Measurements from ENCODE around the gene GPR183. TPM values are rescaled to one million over a fixed set of nuclear protein-coding genes. Genes with fewer than 3 reads are reported as not detected.
A peak's percentile ranks its signal among the peaks of the same experiment; 100 is the strongest.

GPR183 gene
- total RNA-seq, 1 experiment from 2014 or later, result 0.15 TPM

DNA sequence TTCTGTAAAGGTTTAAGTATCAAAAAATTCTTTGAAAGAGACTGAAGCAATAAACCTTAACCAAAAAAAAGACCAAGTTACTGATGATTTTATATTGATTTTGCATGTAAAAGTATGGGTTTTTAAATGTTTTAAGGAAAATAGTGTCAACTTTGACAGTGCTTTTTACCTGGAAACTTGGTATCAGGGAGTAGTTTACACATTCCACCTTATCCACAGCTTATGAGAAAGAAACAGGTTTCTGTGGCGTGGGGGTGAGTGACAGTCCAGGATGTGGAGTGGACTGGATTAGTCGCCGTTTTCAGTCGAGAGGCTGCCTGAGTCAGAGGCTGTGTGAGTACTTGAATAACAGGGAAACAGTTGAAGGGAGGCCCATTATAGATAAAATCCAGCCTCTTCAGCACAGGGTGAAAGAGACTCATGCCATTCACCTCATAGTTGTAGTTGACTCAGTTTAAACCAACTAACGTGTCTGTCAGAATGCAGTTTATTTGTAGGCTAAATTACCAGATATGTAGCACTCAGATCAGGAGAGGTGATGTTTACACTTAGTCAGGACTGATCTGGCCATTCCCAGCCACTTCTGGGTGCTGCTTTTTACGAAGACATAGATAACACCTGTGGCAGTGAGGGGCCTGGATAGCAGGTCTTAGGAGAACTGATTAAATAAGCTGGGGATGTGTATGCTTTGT lies 595 bp upstream of the GPR183 start:
- Histone ChIP-seq H3K27ac (ENCODE audit: low read length) (no peak overlapping the region), H3K4me3 (ENCODE audit: low read depth in 2 of 2, low read length in 2 of 2) (no peak overlapping the region), H3K27me3 (ENCODE audit: control insufficient read depth, insufficient read depth, low read length) (no peaks in the 10 kb centered on the region), H3K4me1 (ENCODE audit: control insufficient read depth, insufficient read depth, low read length) (no peaks in the 10 kb centered on the region), H3K9me3 (ENCODE audit: control insufficient read depth, insufficient read depth, low read depth, low read length) (no peaks in the 10 kb centered on the region), H3K36me3 (ENCODE audit: control insufficient read depth, insufficient read depth, low read length) (no peaks in the 10 kb centered on the region)
- CTCF ChIA-PET, result no interaction called here
- ATAC-seq (no peak), DNase-seq (ENCODE audit: low read depth, low spot score) (peak; percentile 10)
- intact Hi-C loops (cut with micrococcal nuclease; ENCODE audit: unreplicated experiment) (no loop called here), in situ Hi-C loops (cut with HindIII; ENCODE audit: low pct_unique_long_range_greater_than_20kb, low sequenced_read_pairs) (no loop called here)
- POLR2A ChIA-PET, result no interaction called here
- TF ChIP-seq POLR2AphosphoS5 (IDR thresholded peaks at IDR 0.05; ENCODE audit: low read depth, low read length) (no peak), SIN3A (IDR thresholded peaks at IDR 0.05; ENCODE audit: borderline replicate concordance, insufficient read depth, low read depth, low read length) (no peak), TCF7L2 (IDR thresholded peaks at IDR 0.05; ENCODE audit: low read depth, low read length) (no peak)
- TF ChIP-seq, protein P1, sequence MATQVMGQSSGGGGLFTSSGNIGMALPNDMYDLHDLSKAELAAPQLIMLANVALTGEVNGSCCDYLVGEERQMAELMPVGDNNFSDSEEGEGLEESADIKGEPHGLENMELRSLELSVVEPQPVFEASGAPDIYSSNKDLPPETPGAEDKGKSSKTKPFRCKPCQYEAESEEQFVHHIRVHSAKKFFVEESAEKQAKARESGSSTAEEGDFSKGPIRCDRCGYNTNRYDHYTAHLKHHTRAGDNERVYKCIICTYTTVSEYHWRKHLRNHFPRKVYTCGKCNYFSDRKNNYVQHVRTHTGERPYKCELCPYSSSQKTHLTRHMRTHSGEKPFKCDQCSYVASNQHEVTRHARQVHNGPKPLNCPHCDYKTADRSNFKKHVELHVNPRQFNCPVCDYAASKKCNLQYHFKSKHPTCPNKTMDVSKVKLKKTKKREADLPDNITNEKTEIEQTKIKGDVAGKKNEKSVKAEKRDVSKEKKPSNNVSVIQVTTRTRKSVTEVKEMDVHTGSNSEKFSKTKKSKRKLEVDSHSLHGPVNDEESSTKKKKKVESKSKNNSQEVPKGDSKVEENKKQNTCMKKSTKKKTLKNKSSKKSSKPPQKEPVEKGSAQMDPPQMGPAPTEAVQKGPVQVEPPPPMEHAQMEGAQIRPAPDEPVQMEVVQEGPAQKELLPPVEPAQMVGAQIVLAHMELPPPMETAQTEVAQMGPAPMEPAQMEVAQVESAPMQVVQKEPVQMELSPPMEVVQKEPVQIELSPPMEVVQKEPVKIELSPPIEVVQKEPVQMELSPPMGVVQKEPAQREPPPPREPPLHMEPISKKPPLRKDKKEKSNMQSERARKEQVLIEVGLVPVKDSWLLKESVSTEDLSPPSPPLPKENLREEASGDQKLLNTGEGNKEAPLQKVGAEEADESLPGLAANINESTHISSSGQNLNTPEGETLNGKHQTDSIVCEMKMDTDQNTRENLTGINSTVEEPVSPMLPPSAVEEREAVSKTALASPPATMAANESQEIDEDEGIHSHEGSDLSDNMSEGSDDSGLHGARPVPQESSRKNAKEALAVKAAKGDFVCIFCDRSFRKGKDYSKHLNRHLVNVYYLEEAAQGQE (IDR thresholded peaks at IDR 0.05; ENCODE audit: insufficient read depth in 1 of 2, low read depth in 2 of 2, low read length in 1 of 2), result no peak
- TF ChIP-seq, protein P2, sequence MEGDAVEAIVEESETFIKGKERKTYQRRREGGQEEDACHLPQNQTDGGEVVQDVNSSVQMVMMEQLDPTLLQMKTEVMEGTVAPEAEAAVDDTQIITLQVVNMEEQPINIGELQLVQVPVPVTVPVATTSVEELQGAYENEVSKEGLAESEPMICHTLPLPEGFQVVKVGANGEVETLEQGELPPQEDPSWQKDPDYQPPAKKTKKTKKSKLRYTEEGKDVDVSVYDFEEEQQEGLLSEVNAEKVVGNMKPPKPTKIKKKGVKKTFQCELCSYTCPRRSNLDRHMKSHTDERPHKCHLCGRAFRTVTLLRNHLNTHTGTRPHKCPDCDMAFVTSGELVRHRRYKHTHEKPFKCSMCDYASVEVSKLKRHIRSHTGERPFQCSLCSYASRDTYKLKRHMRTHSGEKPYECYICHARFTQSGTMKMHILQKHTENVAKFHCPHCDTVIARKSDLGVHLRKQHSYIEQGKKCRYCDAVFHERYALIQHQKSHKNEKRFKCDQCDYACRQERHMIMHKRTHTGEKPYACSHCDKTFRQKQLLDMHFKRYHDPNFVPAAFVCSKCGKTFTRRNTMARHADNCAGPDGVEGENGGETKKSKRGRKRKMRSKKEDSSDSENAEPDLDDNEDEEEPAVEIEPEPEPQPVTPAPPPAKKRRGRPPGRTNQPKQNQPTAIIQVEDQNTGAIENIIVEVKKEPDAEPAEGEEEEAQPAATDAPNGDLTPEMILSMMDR (IDR thresholded peaks at IDR 0.05), result no peak
- BruUV-seq (replicated peaks), result no TSS peak

DNA sequence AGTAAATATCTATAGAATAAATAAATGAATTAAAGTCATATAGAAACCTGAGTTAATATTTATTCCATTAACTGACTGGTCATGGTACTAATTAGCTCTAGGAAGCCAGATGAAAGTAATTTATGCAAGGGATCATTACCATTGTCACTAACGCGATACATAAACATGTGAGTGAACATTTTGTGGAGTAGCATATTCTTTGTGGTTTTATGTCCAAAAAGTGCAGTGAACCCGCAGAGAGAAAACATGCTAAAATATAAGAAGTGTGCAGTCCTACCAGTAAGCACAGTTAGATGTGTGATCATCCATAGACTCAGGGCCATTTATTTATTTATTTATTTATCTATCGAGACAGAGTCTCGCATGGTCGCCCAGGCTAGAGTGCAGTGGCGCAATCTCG lies 1.6 kb downstream of the GPR183 start:
- TF ChIP-seq TCF7L2 (IDR thresholded peaks at IDR 0.05; ENCODE audit: low read depth, low read length) (no peak), POLR2AphosphoS5 (IDR thresholded peaks at IDR 0.05; ENCODE audit: low read depth, low read length) (no peak), SIN3A (IDR thresholded peaks at IDR 0.05; ENCODE audit: borderline replicate concordance, insufficient read depth, low read depth, low read length) (no peak)
- TF ChIP-seq, protein P1 (IDR thresholded peaks at IDR 0.05; ENCODE audit: insufficient read depth in 1 of 2, low read depth in 2 of 2, low read length in 1 of 2), result no peak
- TF ChIP-seq, protein P2 (IDR thresholded peaks at IDR 0.05), result no peak
- BruUV-seq (replicated peaks), result no TSS peak
- Histone ChIP-seq H3K27me3 (ENCODE audit: control insufficient read depth, insufficient read depth, low read length) (no peaks in the 10 kb centered on the region), H3K4me1 (ENCODE audit: control insufficient read depth, insufficient read depth, low read length) (no peaks in the 10 kb centered on the region), H3K4me3 (ENCODE audit: low read depth in 2 of 2, low read length in 2 of 2) (no peak overlapping the region), H3K27ac (ENCODE audit: low read length) (no peak overlapping the region), H3K9me3 (ENCODE audit: control insufficient read depth, insufficient read depth, low read depth, low read length) (no peaks in the 10 kb centered on the region), H3K36me3 (ENCODE audit: control insufficient read depth, insufficient read depth, low read length) (no peaks in the 10 kb centered on the region)
- intact Hi-C loops (cut with micrococcal nuclease; ENCODE audit: unreplicated experiment), result no loop called here
- DNase-seq (ENCODE audit: low read depth, low spot score) (no peak), ATAC-seq (no peak)
- POLR2A ChIA-PET, result no interaction called here
- CTCF ChIA-PET, result no interaction called here
- in situ Hi-C loops (cut with HindIII; ENCODE audit: low pct_unique_long_range_greater_than_20kb, low sequenced_read_pairs), result no loop called here

Data from Panc1 (cell line).